IPS DF 19.7 (cell line): ENCODE results near the gene DDX5.
"Not testable (repeated sequence)": the region's sequence is repeated elsewhere in the genome, so short reads cannot be mapped to it uniquely, and the experiment has no call there.

Experiments
- DNase-seq: peaks from one replicate; pipeline ENCODE4 v3.0.0-alpha.2; 2013; ENCODE audit warnings: low read depth, low spot score

DDX5 gene

GRCh38 chr17:64508683-64509082, 2.6 kb upstream of the DDX5 start:
- no peak for DNase-seq

DNA sequence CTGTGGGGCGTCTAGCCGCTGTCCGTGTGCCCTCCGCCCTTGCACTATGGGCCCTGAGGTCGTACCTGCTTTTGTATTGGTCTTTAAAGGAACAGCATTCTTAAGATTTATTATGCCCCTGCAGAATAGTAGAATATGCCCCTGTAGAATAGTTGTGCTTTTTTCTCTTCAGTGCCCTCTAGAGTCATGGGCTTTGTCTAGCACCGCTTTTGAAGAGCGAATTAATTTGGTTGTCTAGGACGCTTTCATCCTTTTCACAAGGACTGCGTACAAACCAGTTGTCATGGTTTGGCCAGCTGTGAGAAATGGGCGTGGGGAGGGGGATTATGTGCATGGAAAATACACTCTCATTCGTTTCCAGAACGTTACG, 1.3 kb upstream of the DDX5 start:
- no peak for DNase-seq

- peak; percentile 88 for DNase-seq
These were observed 705 bp upstream of the DDX5 start, which contains the start of gene CEP95 for GRCh38 chr17:64506576-64507412. CEP95 (plus strand) TSS chr17:64506977; CDS start chr17:64507098, 121 bp downstream.

GRCh38 chr17:64505340-64506200, 519 bp downstream of the DDX5 start:
- no peak for DNase-seq

DNA sequence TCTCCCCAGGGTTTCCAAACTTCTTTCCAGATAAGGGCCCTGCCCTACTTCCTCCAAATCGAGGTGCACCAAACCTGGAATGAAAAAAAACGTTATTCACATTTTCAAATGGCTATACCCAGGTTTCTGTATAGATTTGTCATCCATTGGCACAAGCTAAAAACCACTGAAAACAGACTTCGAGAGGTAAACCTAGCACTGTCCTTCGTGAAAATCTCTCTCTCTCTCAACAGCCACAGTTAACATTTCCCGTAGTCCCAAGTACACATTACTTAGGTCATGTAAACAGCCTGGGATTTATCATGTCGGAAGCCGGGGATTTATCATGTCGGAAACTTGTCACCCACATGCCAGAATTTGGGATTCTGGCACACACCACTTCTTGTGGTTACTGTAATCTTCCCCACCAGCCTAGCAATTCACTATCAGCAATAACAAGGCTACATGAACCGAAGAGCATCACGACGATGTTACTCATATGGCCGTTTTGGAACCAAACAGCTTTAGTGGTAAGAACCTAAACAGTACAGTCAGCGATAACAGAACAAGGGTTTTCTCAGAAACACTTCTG, 1.2 kb downstream of the DDX5 start:
- DNase-seq, result no peak

DNA sequence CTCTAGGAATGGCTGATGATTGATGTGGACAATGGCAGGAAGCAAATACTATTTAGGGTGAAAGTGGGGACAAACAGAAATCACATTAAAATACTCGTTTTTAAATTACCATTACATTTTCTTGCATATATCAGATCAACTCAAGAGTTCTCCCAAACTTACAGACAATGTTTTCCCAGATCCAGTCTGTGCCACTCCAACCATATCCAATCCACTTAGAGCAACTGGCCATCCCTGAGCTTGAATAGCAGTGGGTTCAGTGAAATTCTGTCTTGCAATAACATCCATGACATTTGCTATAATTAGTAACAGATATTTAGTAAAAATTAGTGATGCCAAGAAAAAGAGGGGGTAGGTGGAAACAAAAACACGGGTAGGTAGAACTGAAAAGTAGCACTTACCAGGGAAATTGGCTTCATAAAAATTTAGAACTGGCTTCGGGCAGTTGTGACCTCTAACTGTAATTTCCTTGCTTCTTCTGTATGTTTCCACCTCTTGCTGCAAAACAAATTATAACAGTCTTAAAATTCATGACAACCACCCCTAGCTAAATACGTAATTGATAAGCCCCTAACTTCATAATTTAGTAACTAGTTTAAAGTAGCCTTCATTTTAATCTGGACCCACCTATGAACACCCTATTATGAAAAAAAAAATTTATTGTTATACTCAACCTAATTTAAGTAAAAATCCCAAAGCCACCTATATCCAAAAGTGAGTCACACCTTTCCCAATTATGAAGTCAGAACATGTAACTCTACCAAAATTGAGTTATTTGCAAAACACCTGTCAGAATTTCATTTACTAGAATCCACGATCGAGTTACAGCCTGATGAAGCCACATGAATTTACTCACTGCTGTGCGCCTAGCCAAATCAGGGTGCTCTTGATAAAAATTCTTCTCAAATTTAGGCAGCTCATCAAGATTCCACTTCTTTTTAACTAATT, 2.0 kb downstream of the DDX5 start:
- DNase-seq, result no peak

- DNase-seq, result no peak
These were observed 2.7 kb downstream of the DDX5 start for GRCh38 chr17:64503341-64503740.

GRCh38 chr17:64502809-64503208, 3.3 kb downstream of the DDX5 start:
- DNase-seq, result no peak

GRCh38 chr17:64502021-64502420, 4.1 kb downstream of the DDX5 start:
- DNase-seq, result no peak

DNA sequence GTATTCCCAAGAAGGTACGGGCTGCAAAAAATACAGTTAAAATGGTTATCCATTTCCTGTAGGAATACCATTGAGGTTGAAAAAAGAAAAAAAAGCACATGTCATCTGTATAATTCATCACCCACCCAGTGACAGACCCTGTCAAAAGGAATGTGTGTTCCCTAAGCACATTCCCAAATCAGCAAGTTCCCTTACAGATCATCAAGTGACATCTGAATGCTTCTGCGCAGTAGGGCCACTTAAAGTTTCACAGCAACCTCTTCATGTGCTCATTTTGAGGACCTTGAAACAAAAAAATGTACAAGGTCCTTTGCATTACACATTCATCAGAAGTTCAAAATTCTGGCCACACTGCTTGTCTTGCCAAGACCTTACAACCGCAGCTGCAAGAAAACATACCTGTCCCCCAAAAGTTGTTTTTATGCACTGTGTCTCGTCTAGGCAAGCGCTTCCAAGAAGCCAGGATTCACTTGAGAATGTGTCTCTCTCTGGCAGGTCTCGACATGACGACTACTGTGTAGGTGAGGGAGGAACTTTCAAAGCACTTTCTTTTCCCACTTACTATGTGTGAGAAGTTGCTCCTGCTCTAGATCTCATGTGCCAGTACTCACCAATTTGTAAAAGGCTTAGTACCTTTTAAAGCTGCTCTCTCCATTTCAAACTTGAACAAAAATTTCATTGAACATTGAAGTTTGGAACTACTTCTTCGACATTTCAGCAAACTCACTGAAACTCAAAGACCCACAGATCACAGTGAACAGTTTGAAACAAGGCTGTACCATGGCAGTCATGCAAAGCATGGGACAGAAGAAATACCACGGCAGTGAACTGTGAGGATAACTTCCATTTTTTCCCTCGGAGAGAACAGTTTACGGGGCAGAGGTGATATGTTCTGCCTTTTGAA, 5.0 kb downstream of the DDX5 start:
- DNase-seq, result no peak

DNA sequence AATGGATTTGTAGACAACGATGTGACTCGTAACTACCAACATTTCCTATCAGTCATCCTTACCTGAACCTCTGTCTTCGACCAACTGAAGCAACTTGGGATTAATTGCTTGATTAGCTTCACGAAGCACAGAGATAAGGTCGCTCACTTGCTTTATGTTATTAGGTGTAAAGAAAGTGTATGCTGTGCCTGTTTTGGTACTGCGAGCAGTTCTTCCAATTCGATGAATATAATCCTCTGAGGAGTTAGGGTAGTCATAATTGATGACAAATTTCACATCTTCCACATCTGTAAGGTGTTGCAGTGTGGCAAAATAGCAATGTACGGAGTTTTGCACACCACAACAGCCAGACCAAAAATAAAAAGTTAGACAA, 5.6 kb downstream of the DDX5 start:
- DNase-seq, result no peak

DNA sequence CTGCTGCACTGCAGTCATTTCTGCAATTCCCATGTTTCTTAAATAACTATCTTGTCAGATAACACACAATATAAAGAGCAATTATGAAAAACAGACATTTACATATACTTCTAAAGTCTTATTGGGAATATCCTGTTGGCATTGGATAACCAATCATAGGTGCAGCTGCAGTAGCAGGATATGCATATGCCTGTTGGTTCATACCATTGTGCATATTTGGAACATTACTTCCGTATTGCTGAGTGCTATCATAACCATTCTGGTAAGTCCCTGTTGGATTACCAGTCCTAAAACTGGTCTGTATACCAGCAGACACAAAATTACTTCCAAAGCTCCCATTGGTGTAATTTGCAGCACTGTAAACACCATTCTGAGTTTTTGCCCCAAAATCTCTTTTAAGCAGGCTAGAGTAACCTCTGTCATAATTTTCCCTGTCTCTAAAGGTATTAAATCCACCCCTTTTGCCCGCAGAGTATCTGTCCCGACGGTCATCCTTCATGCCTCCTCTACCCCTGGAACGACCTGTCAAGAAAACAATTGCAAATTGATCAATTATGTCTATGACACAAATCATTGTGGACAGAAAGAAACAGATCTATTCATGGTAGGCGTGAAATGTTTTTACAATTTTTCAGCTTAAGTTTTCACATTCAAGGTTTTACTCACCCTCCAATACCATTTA, 6.1 kb downstream of the DDX5 start:
- DNase-seq, result no peak

DNA sequence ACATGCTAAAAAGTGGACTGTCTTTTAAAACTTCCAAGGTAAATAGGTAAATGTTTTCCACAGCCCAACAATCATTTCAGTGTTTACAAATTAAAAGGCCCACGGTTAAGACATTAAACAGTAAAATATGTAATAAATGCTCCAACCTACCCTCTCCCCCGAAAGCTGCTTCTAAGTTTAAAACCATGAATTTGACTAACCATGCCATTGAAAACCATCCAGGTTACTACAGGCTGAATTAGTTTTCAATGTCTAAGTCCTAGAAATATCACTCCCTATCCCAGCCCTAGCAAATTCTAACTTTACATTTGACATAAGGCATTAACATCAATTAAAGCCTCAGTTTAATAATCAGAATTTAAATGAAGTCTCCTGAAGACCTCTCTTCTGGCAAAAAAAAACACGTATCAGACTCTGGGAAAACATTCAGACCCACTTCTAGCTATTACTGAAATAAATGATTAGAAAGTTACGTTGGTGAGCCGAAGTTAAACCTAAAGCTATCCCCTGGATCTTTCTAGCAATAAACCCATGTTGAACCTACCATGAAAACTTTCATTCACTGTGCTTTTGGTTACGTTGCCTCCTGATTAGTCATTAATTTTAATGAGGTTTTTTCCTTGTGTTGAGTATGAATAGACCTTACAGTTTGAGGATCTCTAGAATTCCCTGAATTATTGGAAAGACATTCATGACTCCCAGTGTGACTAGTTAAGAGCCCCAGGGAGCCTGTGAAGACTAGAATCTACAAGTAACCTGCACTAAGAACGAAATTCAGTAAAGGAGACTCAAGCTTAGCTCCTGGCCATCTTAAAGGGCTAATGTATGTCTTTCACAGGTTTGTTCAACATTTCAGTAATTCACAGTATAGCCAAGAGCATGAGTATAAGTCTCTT, 7.5 kb downstream of the DDX5 start:
- no peak for DNase-seq

DNA sequence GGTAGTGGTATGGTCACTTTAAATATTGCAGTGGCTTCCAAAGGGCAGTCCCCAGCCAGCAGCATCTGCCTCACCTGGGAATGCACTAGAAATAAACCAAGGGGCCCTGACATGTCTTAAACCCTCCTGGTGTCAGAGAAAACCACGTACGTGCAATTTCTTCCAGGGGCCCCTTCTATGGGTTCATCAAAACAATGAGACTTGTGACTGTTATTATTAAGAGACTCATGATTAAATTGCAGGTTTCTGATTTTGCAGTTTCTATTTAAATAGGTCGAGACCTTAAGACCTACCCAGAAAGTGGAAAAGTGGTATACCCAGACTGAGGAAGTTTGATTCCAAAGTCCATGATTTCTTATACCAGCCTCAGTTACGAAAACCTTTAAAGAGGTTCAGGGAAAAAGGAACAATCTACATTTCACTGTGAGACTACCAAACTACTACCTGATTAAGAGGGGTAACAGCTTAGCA, 8.5 kb downstream of the DDX5 start:
- no peak for DNase-seq

DNA sequence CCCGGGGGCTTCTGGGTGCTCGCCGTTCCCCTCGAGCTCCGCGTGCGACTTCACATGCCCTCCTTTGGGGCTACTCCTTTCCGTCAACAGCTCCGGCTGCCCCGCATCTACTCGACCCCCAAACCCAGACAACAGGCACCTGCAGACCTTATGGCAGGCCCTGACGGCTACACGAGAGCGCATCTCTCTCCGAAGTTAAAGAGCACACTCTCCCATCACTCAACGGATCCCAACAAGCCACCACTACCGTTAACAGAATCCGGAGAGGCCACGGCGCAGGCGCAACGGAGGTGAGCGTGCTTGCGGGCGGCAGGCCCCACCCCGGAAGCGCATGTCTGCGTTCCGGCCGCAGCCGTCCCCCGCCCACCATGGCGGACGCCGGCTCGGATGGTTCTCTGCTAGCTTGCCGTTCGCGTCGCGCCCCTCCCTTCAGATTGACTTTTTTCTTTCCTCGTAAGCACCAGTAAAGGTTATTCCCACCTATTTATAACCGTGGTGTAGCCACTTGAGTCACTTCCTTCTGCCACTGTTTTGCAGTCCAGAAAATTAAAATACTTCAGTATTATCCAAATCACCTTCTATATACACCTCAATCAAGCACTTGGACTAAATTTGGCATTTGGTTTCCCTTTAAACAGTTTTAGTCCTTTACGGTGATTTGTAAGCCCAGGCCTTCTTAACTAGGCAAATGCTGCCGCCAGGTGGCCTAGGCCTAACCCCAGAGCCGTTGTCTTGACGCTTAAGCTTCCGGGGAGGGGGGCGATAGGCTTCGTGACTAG, 9.1 kb downstream of the DDX5 start, which contains the start of gene POLG2:
Gene POLG2, minus strand, starts transcription at position 269 of the 779 bp plus-strand sequence. Its CDS starts 86 bp downstream, at position 183.
- DNase-seq, result no peak

- no peak for DNase-seq
These were observed 9.7 kb downstream of the DDX5 start for GRCh38 chr17:64496348-64496785.

GRCh38 chr17:64495300-64495699, 10.8 kb downstream of the DDX5 start:
- not testable (repeated sequence) for DNase-seq
